Naive thymus-derived CD4-positive, alpha-beta T cell (primary cell): ENCODE results near the gene TSG101. TPM values are rescaled to one million over a fixed set of nuclear protein-coding genes. Genes with fewer than 3 reads are reported as not detected.

Experiments
- ATAC-seq: fragments of 150-1000 bp; cut with Tn5 transposase; 2 replicates; pipeline ENCODE4 v1.10.0; 2021; ENCODE audit warnings: mild to moderate bottlenecking, moderate library complexity
- CTCF ChIA-PET: fragments of 350-600 bp; sonication (Branson Sonifier 250); formaldehyde crosslinking; loops from one replicate; lab custom pipeline; 2021; ENCODE audit warnings: antibody characterized with exemption; lab: Charles Lee
- POLR2A ChIA-PET: fragments of 350-600 bp; sonication (Branson Sonifier 250); formaldehyde crosslinking; loops from one replicate; lab custom pipeline; 2021; ENCODE audit warnings: antibody characterized with exemption, inconsistent platforms; lab: Charles Lee
- DNase-seq, 9 donors: peaks; one replicate each; pipeline versions ENCODE4 v3.0.0 to v3.0.0-alpha.2; 2020 to 2022; ENCODE audit warnings: mixed read lengths in 1 of 9
- H3K27ac ChIP-seq: one replicate; pipeline ENCODE4 v1.7.0; 2013; ENCODE audit warnings: mild to moderate bottlenecking, low read depth, low read length, moderate library complexity
- H3K27me3 ChIP-seq, 2 donors: one replicate each; pipeline ENCODE4 v1.7.0; 2013; ENCODE audit warnings: low read length in 2 of 2, mild to moderate bottlenecking in 2 of 2, moderate library complexity in 2 of 2; ENCODE audit not compliant: control insufficient read depth in 2 of 2, insufficient read depth in 2 of 2
- H3K36me3 ChIP-seq, 3 experiments: 1 replicate in 2 of 3; 2 replicates in 1 of 3; pipeline ENCODE4 v1.7.0; 2013; ENCODE audit warnings: low read length in 3 of 3, mild to moderate bottlenecking in 3 of 3, moderate library complexity in 1 of 3; ENCODE audit not compliant: insufficient read depth in 3 of 3, control insufficient read depth in 2 of 3
- H3K4me1 ChIP-seq, 2 donors: one replicate each; pipeline ENCODE4 v1.7.0; 2013; ENCODE audit warnings: low read length in 2 of 2, mild to moderate bottlenecking in 2 of 2, moderate library complexity in 1 of 2; ENCODE audit not compliant: control insufficient read depth in 2 of 2, insufficient read depth in 2 of 2
- H3K4me3 ChIP-seq: 2 replicates; pipeline ENCODE4 v1.7.0; 2013; ENCODE audit warnings: mild to moderate bottlenecking, low read length
- H3K9me3 ChIP-seq, 3 experiments: 1 replicate in 2 of 3; 2 replicates in 1 of 3; pipeline ENCODE4 v1.7.0; 2013; ENCODE audit warnings: low read length in 3 of 3; ENCODE audit not compliant: control insufficient read depth in 2 of 3
- H3K27ac Mint-ChIP-seq, 9 donors: one replicate each; pipeline ENCODE4 v1.8.0; 2020 to 2022; ENCODE audit warnings: mixed read lengths in 9 of 9, mild to moderate bottlenecking in 8 of 9, moderate library complexity in 5 of 9, inconsistent platforms in 2 of 9
- H3K27me3 Mint-ChIP-seq, 5 donors: one replicate each; pipeline ENCODE4 v1.8.0; 2021 to 2022; ENCODE audit warnings: mixed read lengths in 5 of 5, mild to moderate bottlenecking in 1 of 5
- H3K36me3 Mint-ChIP-seq, 5 donors: one replicate each; pipeline ENCODE4 v1.8.0; 2020 to 2022; ENCODE audit warnings: mixed read lengths in 5 of 5, mild to moderate bottlenecking in 3 of 5, inconsistent platforms in 1 of 5
- H3K4me1 Mint-ChIP-seq, 7 donors: one replicate each; pipeline ENCODE4 v1.8.0; 2020 to 2022; ENCODE audit warnings: mixed read lengths in 7 of 7, mild to moderate bottlenecking in 3 of 7, inconsistent platforms in 1 of 7
- H3K4me3 Mint-ChIP-seq, 10 donors: one replicate each; pipeline ENCODE4 v1.8.0; 2020 to 2022; ENCODE audit warnings: mild to moderate bottlenecking in 10 of 10, mixed read lengths in 10 of 10, moderate library complexity in 6 of 10, inconsistent platforms in 2 of 10
- H3K9me3 Mint-ChIP-seq, 11 donors: one replicate each; pipeline ENCODE4 v1.8.0; 2020 to 2022; ENCODE audit warnings: mixed read lengths in 11 of 11, mild to moderate bottlenecking in 4 of 11, inconsistent platforms in 1 of 11, moderate library complexity in 1 of 11
- intact Hi-C, 2 donors: fragments of 100-400 bp; cut with micrococcal nuclease; formaldehyde crosslinking; loops; one replicate each; pipeline ENCODE4 v1.15.1; 2023
- polyA plus RNA-seq, 2 donors: library from polyadenylated mRNA; unstranded; fragments of 300-500 nt; fragmentation: Illumina TruSeq; gene quantifications; one replicate each; pipeline ENCODE4 v1.2.3, GENCODE V29; 2021
- total RNA-seq, 6 experiments: library from RNA in 5 of 6; stranded (reverse) in 5 of 6; gene quantifications; 1 replicate in 5 of 6; 2 replicates in 1 of 6; pipeline ENCODE4 v1.2.3 and lab custom pipeline; 2021 to 2026

The TSG101 gene
- total and polyA plus RNA-seq, 7 experiments from 2014 or later = 16.8 to 61.4 (median 40.8) TPM

DNA sequence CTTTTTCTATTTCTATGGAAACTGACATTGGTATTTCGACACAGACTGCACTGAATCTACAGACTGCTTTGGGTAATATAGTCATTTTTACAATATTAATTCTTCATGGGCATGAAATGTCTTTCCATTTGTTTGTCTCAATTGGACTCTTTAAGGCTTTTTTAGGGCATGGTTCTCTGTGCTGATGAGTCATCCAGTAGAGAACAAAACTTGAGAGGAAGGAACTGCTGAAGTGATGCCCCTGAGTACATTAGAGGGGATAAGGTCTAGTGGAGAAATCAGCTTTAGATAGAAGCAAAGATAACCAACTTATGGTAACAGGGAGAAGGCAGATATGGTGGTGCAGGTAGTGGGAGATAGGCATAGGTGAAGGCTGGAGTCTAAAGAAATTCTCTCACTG lies 25.1 kb downstream of the TSG101 start:
- no peak for ATAC-seq
- no peaks in the 10 kb centered on the region for H3K4me1 ChIP-seq
- H3K27me3 Mint-ChIP-seq = no peaks in the 10 kb centered on the region
- peak overlapping the region in 1 of 9 donors; percentile 11 for H3K27ac Mint-ChIP-seq
- H3K4me3 Mint-ChIP-seq = no peak overlapping the region
- no peaks in the 10 kb centered on the region for H3K27me3 ChIP-seq
- H3K4me1 Mint-ChIP-seq = peaks cover 0 to 14% (median 8%) of the 10 kb centered on the region in 7 donors
- intact Hi-C loops = no loop called here
- no peaks in the 10 kb centered on the region for H3K9me3 Mint-ChIP-seq
- H3K27ac ChIP-seq = no peak overlapping the region
- peaks cover 20 to 70% (median 41%) of the 10 kb centered on the region in 5 donors for H3K36me3 Mint-ChIP-seq
- no peaks in the 10 kb centered on the region for H3K9me3 ChIP-seq
- POLR2A ChIA-PET = no interaction called here
- no peak overlapping the region for H3K4me3 ChIP-seq
- H3K36me3 ChIP-seq = peaks cover 6 to 57% (median 16%) of the 10 kb centered on the region in 3 experiments
- CTCF ChIA-PET = no interaction called here
- no peak for DNase-seq

DNA sequence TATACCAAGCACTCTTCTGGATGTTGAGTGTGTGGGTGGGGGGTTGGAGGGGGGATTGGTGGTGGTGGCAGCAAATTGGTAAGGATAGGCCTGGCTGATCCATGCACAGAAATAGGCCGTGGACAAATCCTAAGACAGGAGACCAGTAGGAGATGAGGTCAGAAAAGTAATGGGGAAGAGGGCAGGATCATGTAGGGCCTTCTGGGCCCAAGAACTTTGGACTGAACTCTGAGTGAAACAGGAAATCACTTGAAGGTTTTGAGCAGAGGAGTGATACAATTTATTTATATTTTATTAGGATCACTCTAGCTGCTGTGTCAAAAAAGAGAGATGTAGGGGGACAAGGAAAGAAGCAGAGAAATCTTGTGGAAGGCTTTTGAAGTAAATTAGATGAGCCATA lies 28.7 kb downstream of the TSG101 start:
- Histone ChIP-seq H3K9me3 (no peaks in the 10 kb centered on the region), H3K4me1 (no peaks in the 10 kb centered on the region), H3K27me3 (no peaks in the 10 kb centered on the region), H3K4me3 (no peak overlapping the region), H3K27ac (no peak overlapping the region), H3K36me3 (peaks cover 6 to 63% (median 8%) of the 10 kb centered on the region in 3 experiments)
- Mint-ChIP-seq H3K4me3 (no peak overlapping the region), H3K27ac (peak overlapping the region in 3 of 9 donors; percentile 7 to 45 (median 12)), H3K27me3 (no peaks in the 10 kb centered on the region), H3K36me3 (peaks cover 20 to 53% (median 41%) of the 10 kb centered on the region in 5 donors), H3K9me3 (no peaks in the 10 kb centered on the region), H3K4me1 (peaks cover 3 to 14% (median 12%) of the 10 kb centered on the region in 7 donors)
- ATAC-seq (no peak), DNase-seq (no peak)
- intact Hi-C loops = no loop called here
- ChIA-PET CTCF (no interaction called here), POLR2A (no interaction called here)

DNA sequence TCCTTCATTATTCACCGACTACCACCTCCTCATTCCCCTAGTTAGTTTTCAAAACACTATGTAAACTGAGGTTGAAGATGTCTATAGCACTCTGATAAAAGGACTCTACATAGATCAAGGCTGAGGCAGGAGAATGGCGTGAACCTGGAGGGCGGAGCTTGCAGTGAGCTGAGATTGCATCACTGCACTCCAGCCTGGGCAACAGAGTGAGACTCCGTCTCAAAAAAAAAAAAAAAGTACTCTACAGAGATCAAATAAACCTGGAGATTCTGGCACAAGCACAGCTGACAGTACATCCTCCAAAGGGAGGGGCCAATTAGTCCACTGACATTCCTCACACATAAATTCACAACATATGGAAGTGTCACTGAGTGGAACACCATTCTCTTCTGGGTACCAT lies 31.0 kb downstream of the TSG101 start:
- Histone ChIP-seq H3K27me3 (no peaks in the 10 kb centered on the region), H3K27ac (no peak overlapping the region), H3K4me3 (no peak overlapping the region), H3K4me1 (no peaks in the 10 kb centered on the region), H3K9me3 (no peaks in the 10 kb centered on the region), H3K36me3 (peaks cover 5 to 61% (median 9%) of the 10 kb centered on the region in 3 experiments)
- Mint-ChIP-seq H3K27me3 (no peaks in the 10 kb centered on the region), H3K9me3 (no peaks in the 10 kb centered on the region), H3K4me1 (peaks cover 3 to 17% (median 9%) of the 10 kb centered on the region in 7 donors), H3K36me3 (peaks cover 14 to 43% (median 27%) of the 10 kb centered on the region in 5 donors), H3K27ac (peak overlapping the region in 4 of 9 donors; percentile 16 to 76 (median 42)), H3K4me3 (no peak overlapping the region)
- ATAC-seq = no peak
- POLR2A ChIA-PET = no interaction called here
- intact Hi-C loops = no loop called here
- DNase-seq = no peak
- CTCF ChIA-PET = no interaction called here

DNA sequence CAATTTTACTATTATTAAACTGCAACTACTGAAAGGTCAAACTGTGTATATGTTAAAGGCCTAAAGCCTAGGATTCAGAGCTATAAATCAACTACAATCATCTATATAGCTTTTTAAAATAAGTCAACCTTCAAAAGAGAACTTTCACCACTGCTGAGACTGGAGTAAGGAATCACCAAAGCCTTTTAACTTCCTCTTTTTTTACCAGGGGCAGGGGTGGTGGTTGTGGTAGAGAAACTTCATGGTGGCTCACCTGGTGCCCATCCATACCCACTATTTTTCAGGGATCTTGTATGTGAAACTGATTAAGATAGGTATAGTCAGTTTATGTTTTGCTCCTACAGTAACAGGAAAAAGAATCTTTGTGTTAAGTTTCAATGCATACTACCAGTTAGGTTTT lies 31.5 kb downstream of the TSG101 start:
- no peaks in the 10 kb centered on the region for H3K27me3 Mint-ChIP-seq
- no peak overlapping the region for H3K4me3 Mint-ChIP-seq
- ChIA-PET POLR2A (interaction anchor here (1.0 kb wide), 1 partner anchor 174 kb away, joined by 3 read pairs; the partner anchor contains the start of gene HPS5), CTCF (no interaction called here)
- no peak overlapping the region for H3K4me3 ChIP-seq
- DNase-seq (no peak), ATAC-seq (no peak)
- peaks cover 3 to 19% (median 11%) of the 10 kb centered on the region in 7 donors for H3K4me1 Mint-ChIP-seq
- intact Hi-C loops = no loop called here
- H3K9me3 ChIP-seq = no peaks in the 10 kb centered on the region
- no peak overlapping the region for H3K27ac ChIP-seq
- peaks cover 17 to 43% (median 31%) of the 10 kb centered on the region in 5 donors for H3K36me3 Mint-ChIP-seq
- H3K27ac Mint-ChIP-seq = peak overlapping the region in 6 of 9 donors; percentile 16 to 76 (median 42)
- H3K9me3 Mint-ChIP-seq = no peaks in the 10 kb centered on the region
- H3K36me3 ChIP-seq = peaks cover 5 to 61% (median 13%) of the 10 kb centered on the region in 3 experiments
- no peaks in the 10 kb centered on the region for H3K4me1 ChIP-seq
- H3K27me3 ChIP-seq = no peaks in the 10 kb centered on the region

DNA sequence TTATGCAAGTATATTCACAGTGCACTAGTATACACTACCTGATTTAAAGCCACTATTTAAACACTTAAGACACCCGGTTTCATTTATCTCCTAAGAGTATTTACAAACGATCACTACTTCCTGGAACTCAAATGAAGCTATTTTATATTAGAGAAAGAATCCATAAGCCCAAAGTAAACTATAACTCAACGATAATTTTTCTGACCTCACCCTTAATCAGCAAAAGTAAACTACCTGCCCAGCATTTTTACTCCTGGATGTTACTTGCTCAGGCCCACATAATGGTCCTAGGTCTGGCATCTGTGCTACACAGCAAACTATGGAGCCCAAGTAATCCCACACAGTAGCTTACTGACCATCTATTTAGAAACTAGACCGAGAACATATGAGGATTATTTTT lies 33.4 kb downstream of the TSG101 start:
- H3K27ac ChIP-seq = no peak overlapping the region
- H3K27me3 ChIP-seq = no peaks in the 10 kb centered on the region
- Mint-ChIP-seq H3K36me3 (peaks cover 11 to 45% (median 27%) of the 10 kb centered on the region in 5 donors), H3K4me1 (peaks cover 0 to 11% (median 6%) of the 10 kb centered on the region in 7 donors), H3K27me3 (no peaks in the 10 kb centered on the region), H3K27ac (peak overlapping the region in 5 of 9 donors; percentile 0 to 61 (median 26)), H3K9me3 (no peaks in the 10 kb centered on the region), H3K4me3 (no peak overlapping the region)
- no peak overlapping the region for H3K4me3 ChIP-seq
- no peaks in the 10 kb centered on the region for H3K9me3 ChIP-seq
- ATAC-seq = no peak
- CTCF ChIA-PET = no interaction called here
- H3K4me1 ChIP-seq = no peaks in the 10 kb centered on the region
- peaks cover 5 to 62% (median 16%) of the 10 kb centered on the region in 3 experiments for H3K36me3 ChIP-seq
- DNase-seq = no peak
- POLR2A ChIA-PET = no interaction called here
- intact Hi-C loops = no loop called here

DNA sequence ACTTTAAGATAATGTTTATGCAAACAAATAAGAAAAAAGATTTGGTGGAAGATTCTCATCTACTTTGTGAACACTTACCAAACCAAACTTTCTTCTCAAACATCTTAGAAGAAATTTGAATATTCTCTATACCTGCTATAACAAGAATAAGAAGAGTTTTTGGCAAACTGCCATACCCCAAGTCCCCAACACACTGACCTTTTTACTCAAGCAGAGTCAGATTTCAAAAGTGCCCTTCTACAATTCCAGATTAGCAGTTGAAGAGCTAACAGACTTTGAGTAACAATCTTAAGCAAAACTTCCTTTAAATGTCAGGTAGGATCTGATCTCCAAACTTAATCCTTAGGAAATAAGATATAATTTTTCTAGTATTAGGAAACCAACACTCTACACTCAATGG lies 33.9 kb downstream of the TSG101 start:
- H3K27ac ChIP-seq = no peak overlapping the region
- Mint-ChIP-seq H3K4me3 (no peak overlapping the region), H3K27ac (peak overlapping the region in 6 of 9 donors; percentile 7 to 63 (median 42)), H3K9me3 (no peaks in the 10 kb centered on the region), H3K36me3 (peaks cover 12 to 45% (median 30%) of the 10 kb centered on the region in 5 donors), H3K4me1 (peaks cover 0 to 13% (median 6%) of the 10 kb centered on the region in 7 donors), H3K27me3 (no peaks in the 10 kb centered on the region)
- ATAC-seq (no peak), DNase-seq (no peak)
- no peak overlapping the region for H3K4me3 ChIP-seq
- no peaks in the 10 kb centered on the region for H3K4me1 ChIP-seq
- no peaks in the 10 kb centered on the region for H3K9me3 ChIP-seq
- ChIA-PET CTCF (no interaction called here), POLR2A (no interaction called here)
- intact Hi-C loops = no loop called here
- peaks cover 5 to 61% (median 16%) of the 10 kb centered on the region in 3 experiments for H3K36me3 ChIP-seq
- H3K27me3 ChIP-seq = no peaks in the 10 kb centered on the region

DNA sequence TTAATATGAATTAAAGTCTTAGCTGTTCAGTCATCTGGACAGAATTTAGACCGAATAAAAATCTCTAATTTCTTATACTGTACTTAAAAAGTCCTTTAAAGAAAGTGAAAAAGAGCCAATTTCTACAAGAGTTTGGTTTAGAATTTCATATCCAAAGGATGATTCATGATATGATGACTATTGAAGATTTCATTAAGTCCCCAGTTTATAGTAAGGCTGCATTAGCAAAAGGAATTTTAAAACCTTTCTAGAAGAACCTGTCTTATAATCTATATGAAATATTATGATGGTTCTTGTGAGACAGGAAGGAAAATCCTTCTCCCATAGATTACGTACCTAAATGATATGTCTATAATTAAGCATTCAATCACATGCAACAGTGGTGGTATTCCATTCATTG lies 34.8 kb downstream of the TSG101 start:
- ATAC-seq (no peak), DNase-seq (no peak)
- intact Hi-C loops = no loop called here
- no peaks in the 10 kb centered on the region for H3K27me3 ChIP-seq
- H3K4me1 ChIP-seq = no peaks in the 10 kb centered on the region
- no peak overlapping the region for H3K4me3 Mint-ChIP-seq
- ChIA-PET POLR2A (no interaction called here), CTCF (no interaction called here)
- H3K9me3 Mint-ChIP-seq = no peaks in the 10 kb centered on the region
- H3K36me3 ChIP-seq = peaks cover 5 to 60% (median 16%) of the 10 kb centered on the region in 3 experiments
- peaks cover 13 to 47% (median 34%) of the 10 kb centered on the region in 5 donors for H3K36me3 Mint-ChIP-seq
- no peak overlapping the region for H3K27ac Mint-ChIP-seq
- H3K4me3 ChIP-seq = no peak overlapping the region
- H3K4me1 Mint-ChIP-seq = peaks cover 0 to 13% (median 6%) of the 10 kb centered on the region in 7 donors
- no peak overlapping the region for H3K27ac ChIP-seq
- H3K27me3 Mint-ChIP-seq = no peaks in the 10 kb centered on the region
- no peaks in the 10 kb centered on the region for H3K9me3 ChIP-seq
